NCI-H510A treated with DMSO at 0.1 percent for 48 hours (cell line): ENCODE measurements around the gene SAP25.
"Not testable (repeated sequence)": the region's sequence is repeated elsewhere in the genome, so short reads cannot be mapped to it uniquely, and the experiment has no call there.

Experiments
- DNase-seq: peaks from one replicate; lab custom pipeline; 2025; lab: John Stamatoyannopoulos, UW

The SAP25 gene

GRCh38 chr7:100561491-100562194, 12.1 kb downstream of the SAP25 start:
- no peak for DNase-seq

DNA sequence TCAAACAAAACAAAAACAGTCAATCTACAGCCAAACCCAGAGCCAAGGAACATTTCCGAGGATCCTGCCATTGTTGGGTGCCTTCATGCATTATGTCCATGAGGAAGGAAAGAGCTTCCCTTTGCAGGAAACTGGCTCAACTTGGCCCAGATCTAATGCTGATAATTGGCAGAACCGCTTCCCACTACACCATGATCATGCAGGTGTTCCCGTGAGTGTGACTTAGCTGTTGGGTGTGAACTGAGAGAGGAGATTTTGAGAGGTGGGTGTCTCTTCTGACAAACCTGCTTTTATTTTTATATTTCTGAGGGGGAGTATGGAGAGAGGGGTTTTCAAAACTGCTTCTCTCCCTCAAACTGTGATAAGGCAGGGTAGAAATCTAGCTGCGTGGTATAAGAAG, 14.6 kb downstream of the SAP25 start:
- no peak for DNase-seq

DNA sequence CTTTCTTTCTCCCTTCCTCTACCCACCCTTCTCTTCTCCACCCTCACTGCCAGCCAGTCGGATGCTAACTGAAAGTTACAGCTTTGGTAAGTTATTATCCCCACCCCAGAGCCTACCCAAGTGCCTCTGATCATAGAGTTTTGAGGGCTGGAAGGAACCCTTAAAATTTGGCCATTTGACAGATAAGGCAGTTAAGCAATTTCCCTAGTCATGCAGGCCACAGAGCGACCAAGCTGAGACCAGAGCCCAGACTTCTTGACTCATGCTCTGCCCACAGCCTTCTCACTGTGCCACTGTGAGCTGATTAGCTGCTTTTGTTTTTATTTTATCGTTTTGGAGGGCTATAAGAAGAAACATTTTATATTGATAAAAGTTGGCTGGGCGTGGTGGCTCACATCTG, 17.2 kb downstream of the SAP25 start:
- no peak for DNase-seq

- no peak for DNase-seq
Observed at GRCh38 chr7:100555701-100556100, 18.0 kb downstream of the SAP25 start.

DNA sequence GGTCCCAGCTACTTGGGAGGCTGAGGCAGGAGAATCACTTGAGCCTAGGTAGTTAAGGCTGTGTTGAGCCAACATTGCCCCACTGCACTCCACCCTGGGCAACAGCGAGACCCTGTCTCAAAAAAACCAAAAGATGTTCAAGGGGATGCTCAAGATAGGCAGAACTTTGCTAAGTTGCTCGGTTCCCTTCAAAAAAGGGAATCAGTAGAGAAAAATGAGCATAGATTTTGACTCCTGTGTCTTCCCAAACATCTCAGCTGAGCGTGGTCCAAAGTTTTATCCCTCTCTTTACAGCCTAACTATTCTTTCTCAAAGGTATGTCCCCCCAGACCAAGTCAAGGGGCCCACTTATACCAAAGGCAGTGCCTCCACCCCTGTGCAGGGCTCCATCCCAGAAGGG, 20.7 kb downstream of the SAP25 start:
- no peak for DNase-seq

GRCh38 chr7:100552532-100552931, 21.2 kb downstream of the SAP25 start:
- DNase-seq: no peak

DNA sequence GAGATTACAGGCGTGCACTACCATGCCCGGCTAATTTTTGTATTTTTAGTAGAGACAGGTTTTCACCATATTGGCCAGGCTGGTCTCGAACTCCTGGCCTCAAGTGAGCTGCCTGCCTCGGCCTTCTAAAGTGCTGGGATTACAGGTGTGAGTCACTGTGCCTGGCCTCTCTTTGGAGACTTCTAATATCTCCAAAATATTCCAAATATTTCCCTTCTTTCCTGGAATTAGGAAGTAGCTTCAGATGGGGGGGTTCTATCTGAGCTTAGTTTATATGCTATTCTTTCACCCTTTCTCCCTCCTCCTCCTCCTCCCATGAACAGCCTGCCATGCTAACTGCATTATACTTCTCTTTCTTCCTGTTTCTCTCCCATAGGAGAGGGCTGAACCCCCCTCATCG, 25.3 kb downstream of the SAP25 start:
- not testable (repeated sequence) for DNase-seq

DNA sequence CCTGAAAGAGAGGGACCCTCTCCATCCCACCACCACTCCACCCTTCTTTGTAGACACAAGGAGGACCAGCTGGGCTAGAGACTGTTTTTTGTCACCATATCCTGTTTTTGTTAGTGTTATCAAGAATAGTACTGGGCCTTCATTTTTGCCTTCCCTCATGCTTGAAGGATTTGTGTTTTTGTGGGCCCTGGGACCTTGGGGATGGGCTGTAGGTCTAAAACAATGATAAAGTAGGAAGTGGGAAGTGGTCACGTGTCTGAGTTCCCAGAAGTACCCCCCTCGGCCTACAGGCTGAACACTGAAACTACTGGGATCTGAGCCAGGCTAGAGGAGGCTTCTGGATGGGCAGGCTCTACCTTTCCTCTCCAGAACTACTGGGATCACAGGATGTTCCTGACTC, 25.8 kb downstream of the SAP25 start:
- DNase-seq: no peak

- no peak for DNase-seq
Observed at GRCh38 chr7:100546926-100547800, 26.5 kb downstream of the SAP25 start.

- no peak for DNase-seq
Observed at GRCh38 chr7:100546129-100546925, 27.4 kb downstream of the SAP25 start.

GRCh38 chr7:100545360-100546128, 28.2 kb downstream of the SAP25 start:
- no peak for DNase-seq

GRCh38 chr7:100544967-100545359, 28.7 kb downstream of the SAP25 start:
- no peak for DNase-seq

DNA sequence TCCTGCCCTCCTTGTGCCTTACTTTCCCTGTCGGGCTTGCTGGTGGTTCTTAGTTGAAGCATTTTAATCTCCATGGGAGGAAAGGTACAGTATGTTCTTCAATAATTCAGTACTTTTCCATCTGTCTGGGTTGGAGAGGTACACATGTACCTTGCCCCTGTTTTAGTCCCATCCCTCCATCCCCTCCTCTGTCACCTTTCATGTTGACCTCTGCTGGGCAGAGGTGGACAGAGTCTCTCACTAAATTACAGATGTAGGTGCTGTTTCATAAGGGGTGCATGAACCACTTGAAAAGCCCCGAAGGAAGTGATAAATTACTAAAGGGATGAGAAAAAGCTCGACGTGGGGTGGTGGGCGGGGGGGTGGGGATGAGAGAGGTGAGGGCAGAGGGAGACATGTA, 29.3 kb downstream of the SAP25 start:
- no peak for DNase-seq

DNA sequence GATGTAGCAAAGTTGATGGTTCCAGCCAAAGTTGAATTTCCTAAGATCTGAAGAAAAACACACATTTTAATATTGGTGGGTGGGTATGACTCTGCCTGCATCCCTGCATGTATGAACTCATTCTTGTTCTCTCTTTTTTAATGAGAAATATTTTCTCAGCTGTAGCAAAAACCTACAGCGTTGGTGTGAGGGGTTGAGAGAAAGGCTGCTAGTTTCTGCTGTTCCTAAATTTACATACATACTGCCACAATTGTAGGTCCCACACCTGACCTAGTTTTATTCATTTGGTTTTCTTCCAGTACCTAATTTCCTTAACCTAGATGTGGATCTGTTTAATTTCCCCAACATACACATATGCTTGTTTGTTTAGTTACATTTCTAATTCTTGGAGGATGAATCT, 30.1 kb downstream of the SAP25 start:
- DNase-seq: no peak

GRCh38 chr7:100541309-100541708, 32.4 kb downstream of the SAP25 start:
- DNase-seq: not testable (repeated sequence)

DNA sequence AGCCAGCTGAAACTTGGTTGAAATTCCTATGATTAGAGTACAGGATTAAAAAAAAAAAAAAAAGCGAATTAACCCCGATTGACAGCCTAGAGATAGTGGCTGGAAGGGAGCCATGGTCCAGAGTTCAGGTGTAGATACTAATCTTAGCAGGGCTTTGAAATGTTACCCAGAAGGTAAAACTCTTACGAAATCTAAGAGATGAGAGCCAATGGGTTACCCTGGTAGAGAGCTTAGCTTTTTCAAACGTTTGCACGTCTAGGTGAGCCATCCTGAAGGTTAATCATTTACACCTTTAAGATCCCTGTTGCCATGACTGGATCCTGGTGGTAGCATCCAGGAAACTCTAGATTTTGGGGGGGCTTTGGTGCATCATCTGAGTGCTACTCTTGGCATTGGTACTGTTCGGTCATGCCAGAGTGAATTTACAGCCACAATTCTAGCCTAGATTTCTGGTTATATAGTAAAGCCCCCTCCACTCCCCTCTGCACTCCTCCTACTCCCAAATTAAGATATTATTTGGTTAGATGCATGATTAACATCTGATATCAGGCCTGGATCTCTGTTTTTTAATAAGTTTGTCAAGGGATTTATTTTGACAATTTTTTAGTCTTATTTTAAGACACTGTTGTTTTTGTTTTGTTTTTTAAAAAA, 33.5 kb downstream of the SAP25 start:
- no peak for DNase-seq

- no peak for DNase-seq
Observed at GRCh38 chr7:100539436-100540006, 34.2 kb downstream of the SAP25 start.

DNA sequence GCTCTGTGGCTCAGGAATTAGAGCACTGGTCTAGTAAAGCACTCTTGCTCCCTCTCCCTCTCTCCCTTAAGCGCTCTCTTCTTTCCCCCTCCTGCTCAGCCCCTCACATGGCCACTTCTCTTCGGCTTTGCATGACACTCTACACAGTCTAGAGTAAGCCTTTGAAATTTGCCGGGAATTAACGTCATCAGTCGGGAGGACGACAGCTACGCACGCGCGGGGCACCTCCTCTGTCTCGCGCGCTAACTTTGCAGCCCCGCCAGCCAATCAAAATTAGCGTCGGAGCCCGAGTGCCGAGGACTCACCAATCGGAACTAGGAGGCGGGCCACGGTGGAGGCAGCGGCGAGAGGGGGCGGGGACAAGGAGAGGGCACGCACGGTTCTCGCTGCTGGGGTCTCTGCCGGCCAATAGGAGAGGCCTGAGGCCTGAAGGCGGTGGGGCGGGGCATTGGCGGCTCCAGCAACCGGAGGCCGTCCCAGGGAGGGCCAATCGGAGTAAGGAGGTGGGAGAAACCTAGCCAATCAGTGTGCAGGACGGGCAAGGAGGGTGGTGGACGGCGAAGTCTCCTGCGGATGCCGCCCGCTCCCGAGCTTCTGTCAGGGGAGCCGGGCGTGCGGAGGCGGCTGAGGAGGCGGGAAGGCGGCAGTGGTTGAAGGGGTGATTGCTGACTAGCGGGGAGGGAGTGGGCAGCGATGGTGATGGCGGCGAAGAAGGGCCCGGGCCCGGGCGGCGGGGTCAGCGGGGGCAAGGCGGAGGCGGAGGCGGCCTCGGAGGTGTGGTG, 34.9 kb downstream of the SAP25 start, which contains the start of gene AGFG2:
AGFG2 (plus strand) TSS at position 550 of the 782 bp plus-strand sequence; CDS start at position 694, 144 bp downstream.
- peak; percentile 91 for DNase-seq

GRCh38 chr7:100538348-100538653, 35.4 kb downstream of the SAP25 start:
- no peak for DNase-seq

- DNase-seq: not testable (repeated sequence)
Observed at GRCh38 chr7:100536695-100537094, 37.0 kb downstream of the SAP25 start.
